Suprapubic skin (tissue), 3 donors: ENCODE data around the gene NCKAP5.

ENCODE experiments used
- CTCF ChIP-seq, 2 donors: fragments of 200-600 bp in 1 of 2; fragments of 450-650 bp in 1 of 2; sonication (generic) in 1 of 2; IDR thresholded peaks; one replicate each; pipeline ENCODE4 v1.5.1; 2016 to 2019; ENCODE audit warnings: antibody characterized with exemption in 2 of 2, mild to moderate bottlenecking in 1 of 2, moderate library complexity in 1 of 2
- EP300 ChIP-seq: sonication (generic); formaldehyde crosslinking; IDR thresholded peaks from one replicate; pipeline ENCODE4 v1.6.1; 2017; ENCODE audit warnings: antibody characterized with exemption

GRCh38 chr2:132953771-132954170 is 614.5 kb downstream of the NCKAP5 start:
- TF ChIP-seq CTCF (IDR thresholded peaks at IDR 0.05) (no peak), EP300 (no peak)
